HEK293T (cell line): Measurements from ENCODE around the gene TCF7L2.

Source experiments
- CTCF ChIA-PET: fragments of 350-600 bp; formaldehyde crosslinking; extraction: SDS; loops from one replicate; lab custom pipeline; 2021; ENCODE audit warnings: antibody characterized with exemption, inconsistent platforms; lab: Yijun Ruan, JAX
- POLR2A ChIA-PET: fragments of 350-600 bp; formaldehyde crosslinking; extraction: SDS; loops from one replicate; lab custom pipeline; 2020; ENCODE audit warnings: antibody characterized with exemption, inconsistent platforms; lab: Yijun Ruan, JAX
- DNase-seq: peaks from one replicate; pipeline ENCODE4 v3.0.0; 2012; ENCODE audit warnings: mixed read lengths; ENCODE audit errors: extremely low spot score
- ARNT ChIP-seq: fragments of 450-650 bp; IDR thresholded peaks from 2 replicates; pipeline ENCODE4 v1.6.1; 2017; ENCODE audit warnings: mild to moderate bottlenecking
- BHLHE40 ChIP-seq: fragments of 450-650 bp; IDR thresholded peaks from 2 replicates; pipeline ENCODE4 v1.6.1; 2016; ENCODE audit warnings: mild to moderate bottlenecking, moderate library complexity, borderline replicate concordance
- CTBP1 ChIP-seq: fragments of 450-650 bp; IDR thresholded peaks from 2 replicates; pipeline ENCODE4 v1.6.1; 2016; ENCODE audit warnings: borderline replicate concordance
- ELF4 ChIP-seq: fragments of 450-650 bp; IDR thresholded peaks from 2 replicates; pipeline ENCODE4 v1.6.1; 2017; ENCODE audit warnings: antibody characterized with exemption
- FOXA1 ChIP-seq: fragments of 450-650 bp; IDR thresholded peaks from 2 replicates; pipeline ENCODE4 v1.6.1; 2016; ENCODE audit warnings: mild to moderate bottlenecking
- FOXK2 ChIP-seq: fragments of 450-650 bp; IDR thresholded peaks from 2 replicates; pipeline ENCODE4 v1.6.1; 2016; ENCODE audit warnings: mild to moderate bottlenecking
- FOXM1 ChIP-seq: fragments of 450-650 bp; IDR thresholded peaks from 2 replicates; pipeline ENCODE4 v1.6.1; 2017; ENCODE audit warnings: mild to moderate bottlenecking, borderline replicate concordance
- HDGF ChIP-seq: fragments of 450-650 bp; IDR thresholded peaks from 2 replicates; pipeline ENCODE4 v1.6.1; 2017; ENCODE audit warnings: antibody characterized with exemption, borderline replicate concordance
- L3MBTL2 ChIP-seq: fragments of 450-650 bp; conservative IDR thresholded peaks from 2 replicates; pipeline ENCODE4 v1.6.1; 2016; ENCODE audit warnings: mild to moderate bottlenecking
- LEF1 ChIP-seq: fragments of 450-650 bp; IDR thresholded peaks from 2 replicates; pipeline ENCODE4 v1.6.1; 2017; ENCODE audit warnings: mild to moderate bottlenecking, borderline replicate concordance
- NFRKB ChIP-seq: fragments of 450-650 bp; IDR thresholded peaks from 2 replicates; pipeline ENCODE4 v1.6.1; 2016; ENCODE audit warnings: mild to moderate bottlenecking, moderate library complexity
- PKNOX1 ChIP-seq: fragments of 450-650 bp; IDR thresholded peaks from 2 replicates; pipeline ENCODE4 v1.6.1; 2016
- SP1 ChIP-seq: fragments of 450-650 bp; IDR thresholded peaks from 2 replicates; pipeline ENCODE4 v1.6.1; 2017
- SUZ12 ChIP-seq: fragments of 450-650 bp; IDR thresholded peaks from 2 replicates; pipeline ENCODE4 v1.6.1; 2016; ENCODE audit warnings: mild to moderate bottlenecking
- TARDBP ChIP-seq: fragments of 450-650 bp; IDR thresholded peaks from 2 replicates; pipeline ENCODE4 v1.6.1; 2016
- ZNF384 ChIP-seq: fragments of 450-650 bp; IDR thresholded peaks from 2 replicates; pipeline ENCODE4 v1.6.1; 2016

The TCF7L2 gene

GRCh38 chr10:112917681-112918080 lies 32.4 kb upstream of the TCF7L2 start:
- CTCF ChIA-PET: no interaction called here
- no peak for TF ChIP-seq ZNF384
- TF ChIP-seq FOXK2: no peak
- TF ChIP-seq FOXM1: no peak
- TF ChIP-seq NFRKB: no peak
- no peak for TF ChIP-seq ARNT
- no peak for TF ChIP-seq CTBP1
- no peak for DNase-seq
- POLR2A ChIA-PET: no interaction called here

GRCh38 chr10:112918771-112919170 lies 31.3 kb upstream of the TCF7L2 start:
- DNase-seq: no peak
- ChIA-PET CTCF (no interaction called here), POLR2A (interaction anchor here (0.6 kb wide), 1 partner anchor 744 kb away, joined by 3 read pairs; no protein-coding TSS in a partner anchor)
- TF ChIP-seq FOXK2: no peak
- TF ChIP-seq ELF4: no peak
- TF ChIP-seq ZNF384: no peak
- TF ChIP-seq ARNT: no peak
- no peak for TF ChIP-seq BHLHE40
- no peak for TF ChIP-seq L3MBTL2
- no peak for TF ChIP-seq CTBP1
- no peak for TF ChIP-seq HDGF
- no peak for TF ChIP-seq NFRKB
- no peak for TF ChIP-seq TARDBP
- no peak for TF ChIP-seq PKNOX1

- CTCF ChIA-PET: no interaction called here
- no peak for DNase-seq
- POLR2A ChIA-PET: no interaction called here
- TF ChIP-seq CTBP1: no peak
- no peak for TF ChIP-seq BHLHE40
- TF ChIP-seq ELF4: no peak
- no peak for TF ChIP-seq FOXK2
These were observed 30.3 kb upstream of the TCF7L2 start for GRCh38 chr10:112919721-112920120.

- DNase-seq: no peak
- POLR2A ChIA-PET: no interaction called here
- CTCF ChIA-PET: no interaction called here
- TF ChIP-seq BHLHE40: no peak
- no peak for TF ChIP-seq SUZ12
- TF ChIP-seq L3MBTL2: no peak
- no peak for TF ChIP-seq ARNT
- no peak for TF ChIP-seq NFRKB
- TF ChIP-seq FOXM1: no peak
- no peak for TF ChIP-seq CTBP1
- TF ChIP-seq FOXA1: no peak
- TF ChIP-seq TARDBP: no peak
- TF ChIP-seq ELF4: no peak
- TF ChIP-seq FOXK2: no peak
- TF ChIP-seq HDGF: no peak
- TF ChIP-seq PKNOX1: no peak
- no peak for TF ChIP-seq SP1
- no peak for TF ChIP-seq ZNF384
- TF ChIP-seq LEF1: no peak
These were observed 22.9 kb upstream of the TCF7L2 start for GRCh38 chr10:112926906-112927688.

- DNase-seq: no peak
- ChIA-PET CTCF (no interaction called here), POLR2A (no interaction called here)
- no peak for TF ChIP-seq FOXM1
These were observed 22.1 kb upstream of the TCF7L2 start for GRCh38 chr10:112927980-112928379.

GRCh38 chr10:112932658-112933057 lies 17.4 kb upstream of the TCF7L2 start:
- POLR2A ChIA-PET: no interaction called here
- TF ChIP-seq BHLHE40 (no peak), CTBP1 (no peak), L3MBTL2 (no peak), SP1 (no peak), ZNF384 (no peak), FOXA1 (no peak), FOXM1 (no peak), ELF4 (no peak), ARNT (no peak), FOXK2 (no peak), NFRKB (no peak), SUZ12 (no peak), HDGF (no peak), LEF1 (no peak), PKNOX1 (no peak), TARDBP (no peak)
- DNase-seq: no peak
- CTCF ChIA-PET: interaction anchor here (0.7 kb wide), 1 partner anchor 211 kb away, joined by 3 read pairs; no protein-coding TSS in a partner anchor
